ENCODE measurements around the gene TRPT1. TPM values are rescaled to one million over a fixed set of nuclear protein-coding genes. Genes with fewer than 3 reads are reported as not detected.
A peak's percentile ranks its signal among the peaks of the same experiment; 100 is the strongest.

The TRPT1 gene
- total and polyA plus RNA-seq, 2 experiments from 2014 or later, result 36.9 to 52.2 TPM

GRCh38 chr11:64208086-64208795 lies 17.7 kb downstream of the TRPT1 start:
- peaks cover 14% of the 10 kb centered on the region for H3K36me3 ChIP-seq (ENCODE audit: insufficient read depth)
- no peak overlapping the region for H3K4me2 ChIP-seq
- ATAC-seq, result no peak

More at GRCh38 chr11:64208086-64208795, 17.7 kb downstream of the TRPT1 start:
- Histone ChIP-seq H4K20me1 (replicated peaks; ENCODE audit: insufficient read depth) (peaks cover 7% of the 10 kb centered on the region), H3F3A (replicated peaks; ENCODE audit: low read depth) (peaks cover 23% of the 10 kb centered on the region), H2AFZ (no peak overlapping the region), H3K4me1 (ENCODE audit: insufficient read depth) (no peaks in the 10 kb centered on the region; the same call in 1 of the 2 replicates), H3K27me3 (ENCODE audit: insufficient read depth) (no peaks in the 10 kb centered on the region), H3K79me2 (replicated peaks; ENCODE audit: insufficient read depth) (no peaks in the 10 kb centered on the region), H3K9me2 (ENCODE audit: insufficient read depth) (no peaks in the 10 kb centered on the region), H3K27ac (ENCODE audit: low read depth) (no peak overlapping the region), H3K4me3 (no peak overlapping the region)
- Mint-ChIP-seq H3K27me3 (ENCODE audit: insufficient read depth, low read depth, poor library complexity) (peaks cover 18% of the 10 kb centered on the region), H3K36me3 (ENCODE audit: low read depth) (peaks cover 37% of the 10 kb centered on the region), H3K4me3 (no peak overlapping the region; the same call in 2 of the 3 replicates), H3K27ac (no peak overlapping the region), H3K9me3 (no peaks in the 10 kb centered on the region), H3K4me1 (peaks cover 16% of the 10 kb centered on the region)
- no peak for DNase-seq (ENCODE audit: low spot score)
- no peak for TF ChIP-seq POLR2AphosphoS5 (IDR thresholded peaks at IDR 0.05; ENCODE audit: low read depth)
- 0 out of 4 replicates have a peak, but pooled peaks of 1 of the 2 experiments have one; percentile 4 for TF ChIP-seq CTCF (conservative IDR thresholded peaks at IDR 0.05; ENCODE audit: low read depth in 2 of 2)
- TF ChIP-seq REST (IDR thresholded peaks at IDR 0.05; ENCODE audit: unreplicated experiment), result no peak
